Measurements from ENCODE around the gene GALNS.

Gene GALNS

GRCh38 chr16:88804173-88804551 is 52.6 kb downstream of the GALNS start:
- DNase-seq: no peak
- no peak for ATAC-seq (ENCODE audit: insufficient read depth, low read depth)
- Histone ChIP-seq H3K27ac (ENCODE audit: low read length) (peak overlapping the region; percentile 95), H3K36me3 (ENCODE audit: insufficient read depth, low read length) (peaks cover 73% of the 10 kb centered on the region), H3K9ac (ENCODE audit: low read depth, low read length) (peak overlapping the region; percentile 90), H3K4me3 (ENCODE audit: low read depth in 1 of 2, low read length in 2 of 2) (peak overlapping the region; percentile 66 to 76), H3K79me2 (ENCODE audit: insufficient read depth, low read length) (peaks cover 81% of the 10 kb centered on the region), H2AFZ (ENCODE audit: low read depth, low read length) (no peak overlapping the region), H4K20me1 (ENCODE audit: insufficient read depth, low read length) (peaks cover 50% of the 10 kb centered on the region), H3K9me3 (ENCODE audit: insufficient read depth, low read length, severe bottlenecking) (no peaks in the 10 kb centered on the region), H3K4me2 (ENCODE audit: insufficient read depth, low read length) (peak overlapping the region; percentile 87), H3K27me3 (ENCODE audit: insufficient read depth, low read length, poor library complexity) (no peaks in the 10 kb centered on the region), H3K4me1 (ENCODE audit: insufficient read depth, low read length) (peaks cover 77% of the 10 kb centered on the region)
- TF ChIP-seq EZH2 (IDR thresholded peaks at IDR 0.05; ENCODE audit: borderline replicate concordance, low read depth, low read length, severe bottlenecking) (no peak), CTCF (IDR thresholded peaks at IDR 0.05; ENCODE audit: borderline replicate concordance, extremely low read depth, low read length, poor library complexity, severe bottlenecking) (no peak)

GRCh38 chr16:88803264-88803987 is 53.3 kb downstream of the GALNS start, which contains the start of gene CDT1:
CDT1 (plus strand) TSS chr16:88803789; CDS start chr16:88803832, 43 bp downstream.
- DNase-seq: peak; percentile 89
- peaks cover 66% of the 10 kb centered on the region for H3K36me3 ChIP-seq (ENCODE audit: insufficient read depth, low read length)
- peak within 1 kb of the TSS; percentile 90 for H3K9ac ChIP-seq (ENCODE audit: low read depth, low read length)
- no peaks in the 10 kb centered on the region for H3K27me3 ChIP-seq (ENCODE audit: insufficient read depth, low read length, poor library complexity)
- H3K4me3 ChIP-seq (ENCODE audit: low read depth in 1 of 2, low read length in 2 of 2): peak within 1 kb of the TSS; percentile 66 to 76
- H3K4me2 ChIP-seq (ENCODE audit: insufficient read depth, low read length): peak within 1 kb of the TSS; percentile 87
- H3K27ac ChIP-seq (ENCODE audit: low read length): peak within 1 kb of the TSS; percentile 95
- H2AFZ ChIP-seq (ENCODE audit: low read depth, low read length): peak within 1 kb of the TSS; percentile 59
- peaks cover 75% of the 10 kb centered on the region for H3K79me2 ChIP-seq (ENCODE audit: insufficient read depth, low read length)
- TF ChIP-seq EZH2 (IDR thresholded peaks at IDR 0.05; ENCODE audit: borderline replicate concordance, low read depth, low read length, severe bottlenecking) (no peak), CTCF (IDR thresholded peaks at IDR 0.05; ENCODE audit: borderline replicate concordance, extremely low read depth, low read length, poor library complexity, severe bottlenecking) (no peak)
- peaks cover 79% of the 10 kb centered on the region for H3K4me1 ChIP-seq (ENCODE audit: insufficient read depth, low read length)
- ATAC-seq (ENCODE audit: insufficient read depth, low read depth): peak; percentile 4
- peaks cover 44% of the 10 kb centered on the region for H4K20me1 ChIP-seq (ENCODE audit: insufficient read depth, low read length)
- no peaks in the 10 kb centered on the region for H3K9me3 ChIP-seq (ENCODE audit: insufficient read depth, low read length, severe bottlenecking)

- Histone ChIP-seq H3K27ac (ENCODE audit: low read length) (peak overlapping the region; percentile 75), H4K20me1 (ENCODE audit: insufficient read depth, low read length) (peaks cover 12% of the 10 kb centered on the region), H3K4me3 (ENCODE audit: low read depth in 1 of 2, low read length in 2 of 2) (no peak overlapping the region), H3K4me2 (ENCODE audit: insufficient read depth, low read length) (no peak overlapping the region; the same call in 1 of the 2 replicates), H3K9me3 (ENCODE audit: insufficient read depth, low read length, severe bottlenecking) (no peaks in the 10 kb centered on the region), H3K4me1 (ENCODE audit: insufficient read depth, low read length) (peaks cover 55% of the 10 kb centered on the region), H3K27me3 (ENCODE audit: insufficient read depth, low read length, poor library complexity) (no peaks in the 10 kb centered on the region), H2AFZ (ENCODE audit: low read depth, low read length) (no peak overlapping the region), H3K9ac (ENCODE audit: low read depth, low read length) (peak overlapping the region; percentile 90), H3K79me2 (ENCODE audit: insufficient read depth, low read length) (peaks cover 46% of the 10 kb centered on the region), H3K36me3 (ENCODE audit: insufficient read depth, low read length) (peaks cover 34% of the 10 kb centered on the region)
- TF ChIP-seq CTCF (IDR thresholded peaks at IDR 0.05; ENCODE audit: borderline replicate concordance, extremely low read depth, low read length, poor library complexity, severe bottlenecking): no peak
- no peak for TF ChIP-seq EZH2 (IDR thresholded peaks at IDR 0.05; ENCODE audit: borderline replicate concordance, low read depth, low read length, severe bottlenecking)
- no peak for DNase-seq
- ATAC-seq (ENCODE audit: insufficient read depth, low read depth): no peak
Observed at GRCh38 chr16:88800277-88800592, 56.5 kb downstream of the GALNS start.

Data from DND-41 (cell line).